ENCODE measurements around the gene ABCF2.

- TF ChIP-seq YY1 (IDR thresholded peaks at IDR 0.05; ENCODE audit: extremely low read depth, insufficient replicate concordance, low read depth, low read length) (no peak), POLR2A (IDR thresholded peaks at IDR 0.05; ENCODE audit: borderline replicate concordance, extremely low read depth, insufficient read depth, insufficient read length) (no peak), SP1 (IDR thresholded peaks at IDR 0.05; ENCODE audit: low read depth) (no peak), POLR2AphosphoS5 (IDR thresholded peaks at IDR 0.05; ENCODE audit: low read depth, low read length) (no peak), RAD21 (IDR thresholded peaks at IDR 0.05; ENCODE audit: low read depth) (no peak)
- TF ChIP-seq, protein P1, sequence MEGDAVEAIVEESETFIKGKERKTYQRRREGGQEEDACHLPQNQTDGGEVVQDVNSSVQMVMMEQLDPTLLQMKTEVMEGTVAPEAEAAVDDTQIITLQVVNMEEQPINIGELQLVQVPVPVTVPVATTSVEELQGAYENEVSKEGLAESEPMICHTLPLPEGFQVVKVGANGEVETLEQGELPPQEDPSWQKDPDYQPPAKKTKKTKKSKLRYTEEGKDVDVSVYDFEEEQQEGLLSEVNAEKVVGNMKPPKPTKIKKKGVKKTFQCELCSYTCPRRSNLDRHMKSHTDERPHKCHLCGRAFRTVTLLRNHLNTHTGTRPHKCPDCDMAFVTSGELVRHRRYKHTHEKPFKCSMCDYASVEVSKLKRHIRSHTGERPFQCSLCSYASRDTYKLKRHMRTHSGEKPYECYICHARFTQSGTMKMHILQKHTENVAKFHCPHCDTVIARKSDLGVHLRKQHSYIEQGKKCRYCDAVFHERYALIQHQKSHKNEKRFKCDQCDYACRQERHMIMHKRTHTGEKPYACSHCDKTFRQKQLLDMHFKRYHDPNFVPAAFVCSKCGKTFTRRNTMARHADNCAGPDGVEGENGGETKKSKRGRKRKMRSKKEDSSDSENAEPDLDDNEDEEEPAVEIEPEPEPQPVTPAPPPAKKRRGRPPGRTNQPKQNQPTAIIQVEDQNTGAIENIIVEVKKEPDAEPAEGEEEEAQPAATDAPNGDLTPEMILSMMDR (IDR thresholded peaks at IDR 0.05 in 2 of 3, conservative IDR thresholded peaks at IDR 0.05 in 1 of 3; ENCODE audit: borderline replicate concordance in 1 of 3, insufficient read depth in 1 of 3, low read depth in 2 of 3, low read length in 2 of 3), result no peak
- TF ChIP-seq, protein P2, sequence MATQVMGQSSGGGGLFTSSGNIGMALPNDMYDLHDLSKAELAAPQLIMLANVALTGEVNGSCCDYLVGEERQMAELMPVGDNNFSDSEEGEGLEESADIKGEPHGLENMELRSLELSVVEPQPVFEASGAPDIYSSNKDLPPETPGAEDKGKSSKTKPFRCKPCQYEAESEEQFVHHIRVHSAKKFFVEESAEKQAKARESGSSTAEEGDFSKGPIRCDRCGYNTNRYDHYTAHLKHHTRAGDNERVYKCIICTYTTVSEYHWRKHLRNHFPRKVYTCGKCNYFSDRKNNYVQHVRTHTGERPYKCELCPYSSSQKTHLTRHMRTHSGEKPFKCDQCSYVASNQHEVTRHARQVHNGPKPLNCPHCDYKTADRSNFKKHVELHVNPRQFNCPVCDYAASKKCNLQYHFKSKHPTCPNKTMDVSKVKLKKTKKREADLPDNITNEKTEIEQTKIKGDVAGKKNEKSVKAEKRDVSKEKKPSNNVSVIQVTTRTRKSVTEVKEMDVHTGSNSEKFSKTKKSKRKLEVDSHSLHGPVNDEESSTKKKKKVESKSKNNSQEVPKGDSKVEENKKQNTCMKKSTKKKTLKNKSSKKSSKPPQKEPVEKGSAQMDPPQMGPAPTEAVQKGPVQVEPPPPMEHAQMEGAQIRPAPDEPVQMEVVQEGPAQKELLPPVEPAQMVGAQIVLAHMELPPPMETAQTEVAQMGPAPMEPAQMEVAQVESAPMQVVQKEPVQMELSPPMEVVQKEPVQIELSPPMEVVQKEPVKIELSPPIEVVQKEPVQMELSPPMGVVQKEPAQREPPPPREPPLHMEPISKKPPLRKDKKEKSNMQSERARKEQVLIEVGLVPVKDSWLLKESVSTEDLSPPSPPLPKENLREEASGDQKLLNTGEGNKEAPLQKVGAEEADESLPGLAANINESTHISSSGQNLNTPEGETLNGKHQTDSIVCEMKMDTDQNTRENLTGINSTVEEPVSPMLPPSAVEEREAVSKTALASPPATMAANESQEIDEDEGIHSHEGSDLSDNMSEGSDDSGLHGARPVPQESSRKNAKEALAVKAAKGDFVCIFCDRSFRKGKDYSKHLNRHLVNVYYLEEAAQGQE (IDR thresholded peaks at IDR 0.05; ENCODE audit: low read depth), result no peak
These were observed 13.5 kb upstream of the ABCF2 start for GRCh38 chr7:151240536-151240935.
